Astrocyte (in vitro differentiated cells and primary cell): ENCODE data around the gene MUC5AC. TPM values are rescaled to one million over a fixed set of nuclear protein-coding genes. Genes with fewer than 3 reads are reported as not detected.

ENCODE experiments used
- DNase-seq: peaks from one replicate; pipeline ENCODE4 v3.0.0-alpha.2; 2010; ENCODE audit warnings: low read depth
- FAIRE-seq: peaks from 2 replicates; lab custom pipeline; 2011; peaks lifted over from hg19 to GRCh38; lab: Jason Lieb, UNC
- H2AFZ ChIP-seq: 2 replicates; pipeline ENCODE4 v1.6.0; 2012; ENCODE audit warnings: low read depth, low read length, inconsistent platforms
- H3K27ac ChIP-seq: 2 replicates; pipeline ENCODE4 v1.5.1; 2011; ENCODE audit warnings: low read depth, low read length, inconsistent platforms
- H3K27me3 ChIP-seq: 2 replicates; pipeline ENCODE4 v1.6.0; 2011; ENCODE audit warnings: low read length, inconsistent platforms; ENCODE audit not compliant: insufficient read depth
- H3K36me3 ChIP-seq: 2 replicates; pipeline ENCODE4 v1.5.1; 2011; ENCODE audit warnings: low read length, inconsistent platforms; ENCODE audit not compliant: insufficient read depth
- H3K4me1 ChIP-seq: 2 replicates; pipeline ENCODE4 v1.5.1; 2011; ENCODE audit warnings: low read length, inconsistent platforms; ENCODE audit not compliant: insufficient read depth
- H3K4me2 ChIP-seq: 2 replicates; pipeline ENCODE4 v1.6.0; 2012; ENCODE audit warnings: low read length, inconsistent platforms
- H3K4me3 ChIP-seq: 2 replicates; pipeline ENCODE4 v1.5.1; 2011; ENCODE audit warnings: low read depth, mild to moderate bottlenecking, low read length, inconsistent platforms; ENCODE audit not compliant: insufficient read depth
- H3K79me2 ChIP-seq: 2 replicates; pipeline ENCODE4 v1.6.0; 2012; ENCODE audit warnings: mild to moderate bottlenecking, low read length, inconsistent platforms; ENCODE audit not compliant: insufficient read depth
- H3K9ac ChIP-seq: 2 replicates; pipeline ENCODE4 v1.6.0; 2012; ENCODE audit warnings: mild to moderate bottlenecking, low read length, inconsistent platforms
- H3K9me3 ChIP-seq: 2 replicates; pipeline ENCODE4 v1.5.1; 2012; ENCODE audit warnings: low read depth, mild to moderate bottlenecking, low read length, inconsistent platforms; ENCODE audit not compliant: insufficient read depth
- H4K20me1 ChIP-seq: 2 replicates; pipeline ENCODE4 v1.6.0; 2012; ENCODE audit warnings: low read length, inconsistent platforms; ENCODE audit not compliant: insufficient read depth
- H3K27ac Mint-ChIP-seq: one replicate; pipeline ENCODE4 v1.8.0; 2021; ENCODE audit warnings: mild to moderate bottlenecking, mixed read lengths; ENCODE audit not compliant: unreplicated experiment
- H3K27me3 Mint-ChIP-seq: one replicate; pipeline ENCODE4 v1.8.0; 2021; ENCODE audit warnings: low read depth, mixed read lengths; ENCODE audit not compliant: unreplicated experiment
- H3K36me3 Mint-ChIP-seq: one replicate; pipeline ENCODE4 v1.8.0; 2021; ENCODE audit warnings: low read depth, mixed read lengths; ENCODE audit not compliant: unreplicated experiment
- H3K4me1 Mint-ChIP-seq: one replicate; pipeline ENCODE4 v1.8.0; 2021; ENCODE audit warnings: low read depth, mixed read lengths; ENCODE audit not compliant: unreplicated experiment
- H3K4me3 Mint-ChIP-seq: one replicate; pipeline ENCODE4 v1.8.0; 2021; ENCODE audit warnings: mild to moderate bottlenecking, moderate library complexity, mixed read lengths; ENCODE audit not compliant: unreplicated experiment
- H3K9me3 Mint-ChIP-seq: one replicate; pipeline ENCODE4 v1.8.0; 2021; ENCODE audit warnings: mild to moderate bottlenecking, mixed read lengths; ENCODE audit not compliant: unreplicated experiment
- EZH2 ChIP-seq: IDR thresholded peaks from 2 replicates; pipeline ENCODE4 v1.6.1; 2012; ENCODE audit warnings: mild to moderate bottlenecking, low read length, inconsistent platforms; ENCODE audit not compliant: insufficient read depth
- total RNA-seq: library from RNA; stranded (reverse); gene quantifications from 2 replicates; pipeline ENCODE4 v1.2.1, GENCODE V29; 2021
- TF ChIP-seq, protein P1 (sequence below): IDR thresholded peaks from 2 replicates; pipeline ENCODE4 v1.5.1; 2011; ENCODE audit warnings: low read depth, mild to moderate bottlenecking, inconsistent platforms, low read length, moderate library complexity; ENCODE audit not compliant: insufficient read depth

The MUC5AC gene
- total RNA-seq, 1 donor from 2014 or later: not detected

DNA sequence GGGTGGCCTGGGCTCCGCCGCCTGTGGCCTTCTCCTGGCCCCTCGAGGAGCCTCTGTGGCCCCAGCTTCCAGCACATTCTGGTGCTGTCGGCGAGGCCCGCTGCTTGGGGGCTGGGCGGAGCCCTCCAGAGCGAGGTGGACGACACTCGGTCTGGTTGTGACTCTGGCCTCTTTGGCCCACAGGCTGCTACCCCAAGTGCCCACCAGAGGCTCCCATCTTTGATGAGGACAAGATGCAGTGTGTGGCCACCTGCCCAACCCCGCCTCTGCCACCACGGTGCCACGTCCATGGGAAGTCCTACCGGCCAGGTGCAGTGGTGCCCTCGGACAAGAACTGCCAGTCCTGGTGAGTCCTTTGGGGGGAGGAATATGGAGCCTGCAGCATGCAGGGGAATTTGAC is 22.4 kb downstream of the MUC5AC start:
- Histone ChIP-seq H2AFZ (no peak overlapping the region), H3K27me3 (no peaks in the 10 kb centered on the region), H3K27ac (no peak overlapping the region), H3K9ac (no peak overlapping the region), H3K4me3 (no peak overlapping the region), H3K9me3 (peaks cover 5% of the 10 kb centered on the region), H3K36me3 (no peaks in the 10 kb centered on the region), H3K4me2 (no peak overlapping the region), H3K79me2 (no peaks in the 10 kb centered on the region), H4K20me1 (no peaks in the 10 kb centered on the region), H3K4me1 (no peaks in the 10 kb centered on the region)
- no peak overlapping the region for H3K4me3 Mint-ChIP-seq
- no peak for DNase-seq
- no peaks in the 10 kb centered on the region for H3K9me3 Mint-ChIP-seq
- H3K27ac Mint-ChIP-seq: no peak overlapping the region
- no peaks in the 10 kb centered on the region for H3K4me1 Mint-ChIP-seq
- no peak for TF ChIP-seq EZH2
- TF ChIP-seq, protein P1, sequence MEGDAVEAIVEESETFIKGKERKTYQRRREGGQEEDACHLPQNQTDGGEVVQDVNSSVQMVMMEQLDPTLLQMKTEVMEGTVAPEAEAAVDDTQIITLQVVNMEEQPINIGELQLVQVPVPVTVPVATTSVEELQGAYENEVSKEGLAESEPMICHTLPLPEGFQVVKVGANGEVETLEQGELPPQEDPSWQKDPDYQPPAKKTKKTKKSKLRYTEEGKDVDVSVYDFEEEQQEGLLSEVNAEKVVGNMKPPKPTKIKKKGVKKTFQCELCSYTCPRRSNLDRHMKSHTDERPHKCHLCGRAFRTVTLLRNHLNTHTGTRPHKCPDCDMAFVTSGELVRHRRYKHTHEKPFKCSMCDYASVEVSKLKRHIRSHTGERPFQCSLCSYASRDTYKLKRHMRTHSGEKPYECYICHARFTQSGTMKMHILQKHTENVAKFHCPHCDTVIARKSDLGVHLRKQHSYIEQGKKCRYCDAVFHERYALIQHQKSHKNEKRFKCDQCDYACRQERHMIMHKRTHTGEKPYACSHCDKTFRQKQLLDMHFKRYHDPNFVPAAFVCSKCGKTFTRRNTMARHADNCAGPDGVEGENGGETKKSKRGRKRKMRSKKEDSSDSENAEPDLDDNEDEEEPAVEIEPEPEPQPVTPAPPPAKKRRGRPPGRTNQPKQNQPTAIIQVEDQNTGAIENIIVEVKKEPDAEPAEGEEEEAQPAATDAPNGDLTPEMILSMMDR: no peak
- peaks cover 10% of the 10 kb centered on the region for H3K27me3 Mint-ChIP-seq
- H3K36me3 Mint-ChIP-seq: no peaks in the 10 kb centered on the region
- no peak for FAIRE-seq

DNA sequence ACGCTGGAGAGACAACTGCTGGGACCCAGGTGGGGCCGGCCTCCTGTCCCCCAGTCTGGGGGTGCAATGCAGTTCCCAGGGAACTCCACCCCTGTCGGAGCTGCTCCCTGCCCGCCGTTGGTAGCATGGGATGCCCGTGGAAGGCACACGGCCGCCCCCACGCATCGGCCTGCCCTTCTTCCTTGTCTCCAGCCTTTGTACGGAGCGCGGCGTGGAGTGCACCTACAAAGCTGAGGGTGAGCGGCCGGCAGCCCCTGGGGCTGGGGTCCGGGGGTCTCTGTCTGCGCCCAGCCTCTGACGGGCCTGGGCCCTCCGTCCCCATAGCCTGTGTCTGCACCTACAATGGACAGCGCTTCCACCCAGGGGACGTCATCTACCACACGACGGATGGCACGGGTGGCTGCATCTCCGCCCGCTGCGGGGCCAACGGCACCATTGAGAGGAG is 23.2 kb downstream of the MUC5AC start:
- Mint-ChIP-seq H3K4me1 (no peaks in the 10 kb centered on the region), H3K27me3 (peaks cover 7% of the 10 kb centered on the region), H3K27ac (no peak overlapping the region), H3K36me3 (no peaks in the 10 kb centered on the region), H3K9me3 (no peaks in the 10 kb centered on the region), H3K4me3 (no peak overlapping the region)
- TF ChIP-seq, protein P1: no peak
- no peak for TF ChIP-seq EZH2
- H3K79me2 ChIP-seq: no peaks in the 10 kb centered on the region
- H3K9me3 ChIP-seq: no peaks in the 10 kb centered on the region
- H3K27me3 ChIP-seq: peaks cover 2% of the 10 kb centered on the region
- H3K36me3 ChIP-seq: no peaks in the 10 kb centered on the region
- H4K20me1 ChIP-seq: no peaks in the 10 kb centered on the region
- H3K4me3 ChIP-seq: no peak overlapping the region
- no peaks in the 10 kb centered on the region for H3K4me1 ChIP-seq
- no peak overlapping the region for H3K4me2 ChIP-seq
- FAIRE-seq (no peak), DNase-seq (no peak)
- H3K27ac ChIP-seq: no peak overlapping the region
- H3K9ac ChIP-seq: no peak overlapping the region
- no peak overlapping the region for H2AFZ ChIP-seq

DNA sequence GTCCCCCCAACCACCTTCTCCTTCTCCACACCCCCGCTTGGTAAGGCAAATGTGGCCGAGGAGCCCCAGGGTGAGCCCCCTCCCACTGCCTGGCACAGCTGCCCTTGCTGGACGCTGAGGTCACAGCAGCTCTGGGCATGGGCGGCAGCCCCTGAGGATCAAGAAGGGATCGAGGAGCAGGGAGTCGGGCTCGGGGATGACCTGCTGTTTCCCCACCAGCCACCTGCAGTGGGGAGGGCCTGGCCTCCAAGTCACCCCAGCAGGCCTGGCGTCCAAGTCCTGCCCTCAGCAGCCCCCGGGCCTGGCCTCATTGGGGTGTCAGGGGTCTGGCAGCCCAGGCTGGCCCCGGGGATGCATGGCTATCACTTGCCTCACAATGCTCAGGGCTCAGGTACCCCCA is 23.7 kb downstream of the MUC5AC start:
- H3K9me3 ChIP-seq: no peaks in the 10 kb centered on the region
- no peak overlapping the region for H3K4me3 ChIP-seq
- no peaks in the 10 kb centered on the region for H3K36me3 ChIP-seq
- peaks cover 2% of the 10 kb centered on the region for H3K27me3 ChIP-seq
- H3K27ac ChIP-seq: no peak overlapping the region
- no peak overlapping the region for H3K27ac Mint-ChIP-seq
- TF ChIP-seq, protein P1: no peak
- TF ChIP-seq EZH2: no peak
- H3K36me3 Mint-ChIP-seq: no peaks in the 10 kb centered on the region
- DNase-seq (no peak), FAIRE-seq (no peak)
- H3K4me1 ChIP-seq: no peaks in the 10 kb centered on the region
- H3K79me2 ChIP-seq: no peaks in the 10 kb centered on the region
- H3K4me3 Mint-ChIP-seq: no peak overlapping the region
- peaks cover 7% of the 10 kb centered on the region for H3K27me3 Mint-ChIP-seq
- H2AFZ ChIP-seq: no peak overlapping the region
- no peaks in the 10 kb centered on the region for H3K4me1 Mint-ChIP-seq
- H4K20me1 ChIP-seq: no peaks in the 10 kb centered on the region
- H3K9me3 Mint-ChIP-seq: no peaks in the 10 kb centered on the region
- H3K4me2 ChIP-seq: no peak overlapping the region
- H3K9ac ChIP-seq: no peak overlapping the region
